ENCODE data around the gene CPNE9.

DNA sequence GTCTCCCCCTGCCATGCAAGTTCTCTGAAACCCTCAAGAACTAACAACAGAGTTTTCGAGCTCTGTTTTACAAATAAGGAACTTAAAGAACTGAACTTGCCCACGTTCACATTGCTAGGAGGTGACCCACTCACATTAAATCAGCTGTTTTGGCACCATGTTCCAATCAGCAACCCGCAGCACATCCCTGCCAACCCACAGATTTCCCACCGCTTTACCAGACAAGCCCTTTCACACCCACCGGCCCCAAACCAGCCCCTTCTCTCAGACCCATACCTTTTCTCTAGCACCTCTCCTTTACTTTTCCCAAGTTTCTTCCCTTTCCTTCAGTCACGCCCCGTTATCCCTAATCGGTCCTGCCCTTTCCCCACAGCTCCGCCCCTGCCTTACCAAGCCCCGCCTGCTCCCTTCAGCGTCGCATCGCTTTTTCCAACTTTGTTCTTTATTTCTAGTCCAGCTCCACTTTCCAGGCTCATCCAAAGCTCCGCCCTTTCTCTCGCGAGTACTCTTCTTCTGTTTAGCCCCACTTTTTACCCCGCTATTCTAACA, 27.1 kb downstream of the CPNE9 start:
- TF ChIP-seq ARNTL (CRISPR knock-in tag; IDR thresholded peaks at IDR 0.05; ENCODE audit: borderline replicate concordance, low read depth) (no peak), BACH2 (CRISPR knock-in tag; IDR thresholded peaks at IDR 0.05; ENCODE audit: borderline replicate concordance) (no peak), CSDC2 (CRISPR knock-in tag; IDR thresholded peaks at IDR 0.05) (no peak), ZNF8 (CRISPR knock-in tag; IDR thresholded peaks at IDR 0.05) (no peak), ISL1 (CRISPR knock-in tag; IDR thresholded peaks at IDR 0.05) (no peak), TCF4 (CRISPR knock-in tag; IDR thresholded peaks at IDR 0.05; ENCODE audit: borderline replicate concordance) (no peak), GLIS3 (CRISPR knock-in tag; IDR thresholded peaks at IDR 0.05) (no peak), ZFP3 (CRISPR knock-in tag; IDR thresholded peaks at IDR 0.05) (no peak), RARB (CRISPR knock-in tag; IDR thresholded peaks at IDR 0.05) (no peak), ZFP30 (CRISPR knock-in tag; IDR thresholded peaks at IDR 0.05) (no peak)
- TF ChIP-seq, protein P1, sequence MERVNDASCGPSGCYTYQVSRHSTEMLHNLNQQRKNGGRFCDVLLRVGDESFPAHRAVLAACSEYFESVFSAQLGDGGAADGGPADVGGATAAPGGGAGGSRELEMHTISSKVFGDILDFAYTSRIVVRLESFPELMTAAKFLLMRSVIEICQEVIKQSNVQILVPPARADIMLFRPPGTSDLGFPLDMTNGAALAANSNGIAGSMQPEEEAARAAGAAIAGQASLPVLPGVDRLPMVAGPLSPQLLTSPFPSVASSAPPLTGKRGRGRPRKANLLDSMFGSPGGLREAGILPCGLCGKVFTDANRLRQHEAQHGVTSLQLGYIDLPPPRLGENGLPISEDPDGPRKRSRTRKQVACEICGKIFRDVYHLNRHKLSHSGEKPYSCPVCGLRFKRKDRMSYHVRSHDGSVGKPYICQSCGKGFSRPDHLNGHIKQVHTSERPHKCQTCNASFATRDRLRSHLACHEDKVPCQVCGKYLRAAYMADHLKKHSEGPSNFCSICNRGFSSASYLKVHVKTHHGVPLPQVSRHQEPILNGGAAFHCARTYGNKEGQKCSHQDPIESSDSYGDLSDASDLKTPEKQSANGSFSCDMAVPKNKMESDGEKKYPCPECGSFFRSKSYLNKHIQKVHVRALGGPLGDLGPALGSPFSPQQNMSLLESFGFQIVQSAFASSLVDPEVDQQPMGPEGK (CRISPR knock-in tag; IDR thresholded peaks at IDR 0.05; ENCODE audit: borderline replicate concordance): no peak
- TF ChIP-seq, protein P2, sequence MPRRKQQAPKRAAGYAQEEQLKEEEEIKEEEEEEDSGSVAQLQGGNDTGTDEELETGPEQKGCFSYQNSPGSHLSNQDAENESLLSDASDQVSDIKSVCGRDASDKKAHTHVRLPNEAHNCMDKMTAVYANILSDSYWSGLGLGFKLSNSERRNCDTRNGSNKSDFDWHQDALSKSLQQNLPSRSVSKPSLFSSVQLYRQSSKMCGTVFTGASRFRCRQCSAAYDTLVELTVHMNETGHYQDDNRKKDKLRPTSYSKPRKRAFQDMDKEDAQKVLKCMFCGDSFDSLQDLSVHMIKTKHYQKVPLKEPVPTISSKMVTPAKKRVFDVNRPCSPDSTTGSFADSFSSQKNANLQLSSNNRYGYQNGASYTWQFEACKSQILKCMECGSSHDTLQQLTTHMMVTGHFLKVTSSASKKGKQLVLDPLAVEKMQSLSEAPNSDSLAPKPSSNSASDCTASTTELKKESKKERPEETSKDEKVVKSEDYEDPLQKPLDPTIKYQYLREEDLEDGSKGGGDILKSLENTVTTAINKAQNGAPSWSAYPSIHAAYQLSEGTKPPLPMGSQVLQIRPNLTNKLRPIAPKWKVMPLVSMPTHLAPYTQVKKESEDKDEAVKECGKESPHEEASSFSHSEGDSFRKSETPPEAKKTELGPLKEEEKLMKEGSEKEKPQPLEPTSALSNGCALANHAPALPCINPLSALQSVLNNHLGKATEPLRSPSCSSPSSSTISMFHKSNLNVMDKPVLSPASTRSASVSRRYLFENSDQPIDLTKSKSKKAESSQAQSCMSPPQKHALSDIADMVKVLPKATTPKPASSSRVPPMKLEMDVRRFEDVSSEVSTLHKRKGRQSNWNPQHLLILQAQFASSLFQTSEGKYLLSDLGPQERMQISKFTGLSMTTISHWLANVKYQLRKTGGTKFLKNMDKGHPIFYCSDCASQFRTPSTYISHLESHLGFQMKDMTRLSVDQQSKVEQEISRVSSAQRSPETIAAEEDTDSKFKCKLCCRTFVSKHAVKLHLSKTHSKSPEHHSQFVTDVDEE (CRISPR knock-in tag; IDR thresholded peaks at IDR 0.05): no peak
- TF ChIP-seq, protein P3, sequence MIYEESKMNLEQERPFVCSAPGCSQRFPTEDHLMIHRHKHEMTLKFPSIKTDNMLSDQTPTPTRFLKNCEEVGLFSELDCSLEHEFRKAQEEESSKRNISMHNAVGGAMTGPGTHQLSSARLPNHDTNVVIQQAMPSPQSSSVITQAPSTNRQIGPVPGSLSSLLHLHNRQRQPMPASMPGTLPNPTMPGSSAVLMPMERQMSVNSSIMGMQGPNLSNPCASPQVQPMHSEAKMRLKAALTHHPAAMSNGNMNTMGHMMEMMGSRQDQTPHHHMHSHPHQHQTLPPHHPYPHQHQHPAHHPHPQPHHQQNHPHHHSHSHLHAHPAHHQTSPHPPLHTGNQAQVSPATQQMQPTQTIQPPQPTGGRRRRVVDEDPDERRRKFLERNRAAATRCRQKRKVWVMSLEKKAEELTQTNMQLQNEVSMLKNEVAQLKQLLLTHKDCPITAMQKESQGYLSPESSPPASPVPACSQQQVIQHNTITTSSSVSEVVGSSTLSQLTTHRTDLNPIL (CRISPR knock-in tag; IDR thresholded peaks at IDR 0.05; ENCODE audit: low read depth): no peak

All from SK-N-SH treated with all-trans-retinoic acid at 6 μM for 48 hours (cell line).